ENCODE results near the gene RPS6KC1. TPM values are rescaled to one million over a fixed set of nuclear protein-coding genes. Genes with fewer than 3 reads are reported as not detected.
A peak's percentile ranks its signal among the peaks of the same experiment; 100 is the strongest.
"Not testable (repeated sequence)": the region's sequence is repeated elsewhere in the genome, so short reads cannot be mapped to it uniquely, and the experiment has no call there.

The RPS6KC1 gene, protein sequence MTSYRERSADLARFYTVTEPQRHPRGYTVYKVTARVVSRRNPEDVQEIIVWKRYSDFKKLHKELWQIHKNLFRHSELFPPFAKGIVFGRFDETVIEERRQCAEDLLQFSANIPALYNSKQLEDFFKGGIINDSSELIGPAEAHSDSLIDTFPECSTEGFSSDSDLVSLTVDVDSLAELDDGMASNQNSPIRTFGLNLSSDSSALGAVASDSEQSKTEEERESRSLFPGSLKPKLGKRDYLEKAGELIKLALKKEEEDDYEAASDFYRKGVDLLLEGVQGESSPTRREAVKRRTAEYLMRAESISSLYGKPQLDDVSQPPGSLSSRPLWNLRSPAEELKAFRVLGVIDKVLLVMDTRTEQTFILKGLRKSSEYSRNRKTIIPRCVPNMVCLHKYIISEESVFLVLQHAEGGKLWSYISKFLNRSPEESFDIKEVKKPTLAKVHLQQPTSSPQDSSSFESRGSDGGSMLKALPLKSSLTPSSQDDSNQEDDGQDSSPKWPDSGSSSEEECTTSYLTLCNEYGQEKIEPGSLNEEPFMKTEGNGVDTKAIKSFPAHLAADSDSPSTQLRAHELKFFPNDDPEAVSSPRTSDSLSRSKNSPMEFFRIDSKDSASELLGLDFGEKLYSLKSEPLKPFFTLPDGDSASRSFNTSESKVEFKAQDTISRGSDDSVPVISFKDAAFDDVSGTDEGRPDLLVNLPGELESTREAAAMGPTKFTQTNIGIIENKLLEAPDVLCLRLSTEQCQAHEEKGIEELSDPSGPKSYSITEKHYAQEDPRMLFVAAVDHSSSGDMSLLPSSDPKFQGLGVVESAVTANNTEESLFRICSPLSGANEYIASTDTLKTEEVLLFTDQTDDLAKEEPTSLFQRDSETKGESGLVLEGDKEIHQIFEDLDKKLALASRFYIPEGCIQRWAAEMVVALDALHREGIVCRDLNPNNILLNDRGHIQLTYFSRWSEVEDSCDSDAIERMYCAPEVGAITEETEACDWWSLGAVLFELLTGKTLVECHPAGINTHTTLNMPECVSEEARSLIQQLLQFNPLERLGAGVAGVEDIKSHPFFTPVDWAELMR
- 13.6 and 16.6 TPM in 2 replicates for polyA plus RNA-seq (2014; cell fraction: cytosol; rRNA removed)
- polyA plus RNA-seq (2014; cell fraction: nucleus; rRNA removed): 27.0 and 27.5 TPM in 2 replicates

- DNase-seq (ENCODE audit: low spot score): peak; percentile 85
Measured at GRCh38 chr1:213051127-213051880, at the start of gene RPS6KC1. Gene RPS6KC1 (plus strand): TSS chr1:213051241. CDS start chr1:213051405, 164 bp downstream.

GRCh38 chr1:213003256-213003655 lies 47.8 kb upstream of the RPS6KC1 start:
- DNase-seq (ENCODE audit: low spot score): no peak

- DNase-seq (ENCODE audit: low spot score): no peak
Measured at GRCh38 chr1:213008564-213008963, 42.5 kb upstream of the RPS6KC1 start.

DNA sequence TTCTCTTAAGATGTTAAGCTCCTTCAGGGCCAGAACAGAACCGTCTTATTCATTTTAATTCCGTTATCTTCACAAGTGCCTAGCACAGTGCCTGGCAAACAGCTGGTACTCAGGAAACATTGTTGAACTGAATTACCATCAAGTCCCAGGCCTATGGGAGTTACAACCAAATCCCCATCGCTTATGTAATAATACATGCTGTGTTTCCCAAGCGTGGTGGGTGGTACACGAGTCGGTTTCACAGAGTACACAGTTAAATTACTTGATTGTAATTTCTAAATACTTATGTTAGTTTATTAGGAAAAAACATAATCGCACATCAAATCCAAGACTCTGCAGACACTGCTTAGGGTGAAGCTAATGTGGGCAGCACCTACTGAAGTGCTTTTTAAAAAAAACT lies 36.4 kb upstream of the RPS6KC1 start:
- no peak for DNase-seq (ENCODE audit: low spot score)

- peak; percentile 97 for DNase-seq (ENCODE audit: low spot score)
Measured at GRCh38 chr1:213015099-213016050, 35.7 kb upstream of the RPS6KC1 start, which contains the start of gene ANGEL2. Gene ANGEL2 (minus strand): TSS chr1:213015867. CDS start chr1:213015671, 196 bp downstream.

- DNase-seq (ENCODE audit: low spot score): no peak
Measured at GRCh38 chr1:213017447-213018273, 33.4 kb upstream of the RPS6KC1 start.

- DNase-seq (ENCODE audit: low spot score): no peak
Measured at GRCh38 chr1:213019450-213019849, 31.6 kb upstream of the RPS6KC1 start.

- no peak for DNase-seq (ENCODE audit: low spot score)
Measured at GRCh38 chr1:213020016-213020415, 31.0 kb upstream of the RPS6KC1 start.

DNA sequence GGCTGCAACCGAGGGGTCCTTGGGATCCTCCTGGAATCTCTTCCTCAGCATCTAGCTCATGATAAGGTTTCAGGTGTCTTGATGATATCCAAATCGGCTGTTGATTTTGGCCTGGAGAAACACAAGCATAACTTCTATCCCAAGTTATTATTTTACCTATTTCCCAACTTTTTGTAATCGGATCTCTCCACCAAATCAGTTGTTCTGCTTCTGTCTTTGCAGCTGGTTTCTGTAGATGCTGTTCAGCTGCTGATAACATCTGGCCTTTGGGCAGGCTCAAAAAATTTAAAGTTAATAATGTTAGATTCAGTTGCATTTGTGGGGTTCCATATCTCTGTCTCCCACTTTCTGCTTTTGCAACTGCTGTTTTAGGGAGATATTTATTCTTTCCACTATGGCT lies 24.0 kb upstream of the RPS6KC1 start:
- DNase-seq (ENCODE audit: low spot score): not testable (repeated sequence)

- no peak for DNase-seq (ENCODE audit: low spot score)
Measured at GRCh38 chr1:213032651-213033050, 18.4 kb upstream of the RPS6KC1 start.

- DNase-seq (ENCODE audit: low spot score): no peak
Measured at GRCh38 chr1:213034713-213035112, 16.3 kb upstream of the RPS6KC1 start.

GRCh38 chr1:213035573-213035972 lies 15.5 kb upstream of the RPS6KC1 start:
- no peak for DNase-seq (ENCODE audit: low spot score)

DNA sequence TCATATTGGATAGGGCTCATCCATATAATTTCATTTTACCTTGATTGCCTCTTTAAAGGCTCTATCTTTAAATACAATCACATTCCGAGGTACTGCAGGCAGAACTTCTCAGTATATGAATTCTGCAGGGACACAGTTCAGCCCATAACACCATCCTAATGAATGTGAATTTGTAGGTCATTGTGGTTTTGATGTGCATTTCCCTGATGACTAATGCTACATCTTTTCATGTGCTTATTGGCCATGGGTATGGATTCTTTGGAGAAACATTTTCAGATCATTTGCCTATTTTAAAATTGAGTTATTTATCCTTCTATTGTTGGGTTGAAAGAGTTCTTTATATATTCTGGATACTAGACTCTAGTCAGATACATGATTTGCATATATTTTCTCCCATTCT lies 9.6 kb upstream of the RPS6KC1 start:
- no peak for DNase-seq (ENCODE audit: low spot score)

GRCh38 chr1:213045321-213046226 lies 5.5 kb upstream of the RPS6KC1 start:
- DNase-seq (ENCODE audit: low spot score): peak; percentile 29

GRCh38 chr1:213049232-213049631 lies 1.8 kb upstream of the RPS6KC1 start:
- DNase-seq (ENCODE audit: low spot score): no peak

- DNase-seq (ENCODE audit: low spot score): no peak
Measured at GRCh38 chr1:213050745-213051126, 305 bp upstream of the RPS6KC1 start.

DNA sequence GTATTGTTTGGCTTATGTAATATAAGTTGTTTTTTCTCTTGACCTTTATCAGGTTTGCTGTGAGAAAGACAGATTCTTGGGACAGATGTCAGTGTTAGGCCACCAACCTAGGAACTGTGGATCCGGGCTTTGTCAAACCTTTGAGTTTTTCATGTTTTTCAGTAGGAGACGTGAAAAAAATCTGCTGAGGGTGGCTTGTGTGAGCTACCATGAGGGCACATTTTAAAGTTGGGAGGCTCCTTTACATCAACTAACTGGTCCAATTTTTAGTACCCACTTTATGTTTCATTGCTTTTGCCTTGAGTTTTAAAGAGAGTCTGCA lies 801 bp downstream of the RPS6KC1 start:
- no peak for DNase-seq (ENCODE audit: low spot score)

DNA sequence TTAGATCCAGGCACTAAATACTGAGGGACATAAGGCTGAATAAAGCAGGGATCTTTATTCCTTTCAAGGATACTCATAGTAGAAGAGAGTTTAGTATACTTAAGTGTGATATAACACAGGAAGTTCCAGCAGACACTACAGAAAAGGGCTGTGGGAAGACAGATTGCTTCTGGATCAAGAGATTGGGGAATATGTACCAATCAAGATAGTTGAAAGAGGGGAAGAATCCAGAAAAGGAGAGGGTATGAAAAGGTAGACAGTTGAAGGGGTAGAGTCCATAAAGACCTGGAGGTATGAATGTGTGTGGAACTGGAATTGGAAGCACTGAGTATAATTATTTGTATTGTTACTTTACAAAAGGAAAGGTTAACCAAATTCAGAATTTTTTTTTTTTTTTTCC lies 2.4 kb downstream of the RPS6KC1 start:
- no peak for DNase-seq (ENCODE audit: low spot score)

Measured in SK-N-DZ (cell line).